HG02943 (cell line): ENCODE results near the gene MFRP.
A peak's percentile ranks its signal among the peaks of the same experiment; 100 is the strongest.
"Not testable (repeated sequence)": the region's sequence is repeated elsewhere in the genome, so short reads cannot be mapped to it uniquely, and the experiment has no call there.

Experiments used
- ATAC-seq: cut with Tn5 transposase; IDR thresholded peaks from one replicate; pipeline ENCODE4 v1.9.1; 2021; ENCODE audit warnings: mild to moderate bottlenecking, low read depth, moderate library complexity; ENCODE audit not compliant: unreplicated experiment

MFRP gene

DNA sequence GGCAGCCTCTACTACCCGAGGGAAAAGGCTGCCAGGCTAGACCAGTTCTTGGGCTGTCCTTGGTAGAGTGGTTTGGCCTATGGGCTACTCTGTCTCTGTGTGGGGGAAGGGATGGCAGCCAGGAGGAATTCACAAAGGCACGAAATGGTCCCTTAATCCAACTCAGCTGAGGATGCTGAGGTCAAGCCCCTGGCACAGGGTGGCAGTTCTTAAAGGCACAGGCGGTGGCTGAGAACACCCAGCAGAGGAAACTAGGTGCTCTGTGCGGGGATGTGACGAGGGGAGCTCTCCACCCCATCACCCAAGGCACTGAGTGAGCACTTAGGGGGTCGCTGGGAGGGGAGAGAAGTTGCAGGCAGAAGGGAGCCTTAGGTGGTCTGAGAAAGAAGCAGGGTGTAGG, at the start of gene MFRP:
Gene MFRP (minus strand): TSS at position 101 of the 400 bp plus-strand sequence. CDS start 192 bp downstream, outside the sequence.
- ATAC-seq = no peak

DNA sequence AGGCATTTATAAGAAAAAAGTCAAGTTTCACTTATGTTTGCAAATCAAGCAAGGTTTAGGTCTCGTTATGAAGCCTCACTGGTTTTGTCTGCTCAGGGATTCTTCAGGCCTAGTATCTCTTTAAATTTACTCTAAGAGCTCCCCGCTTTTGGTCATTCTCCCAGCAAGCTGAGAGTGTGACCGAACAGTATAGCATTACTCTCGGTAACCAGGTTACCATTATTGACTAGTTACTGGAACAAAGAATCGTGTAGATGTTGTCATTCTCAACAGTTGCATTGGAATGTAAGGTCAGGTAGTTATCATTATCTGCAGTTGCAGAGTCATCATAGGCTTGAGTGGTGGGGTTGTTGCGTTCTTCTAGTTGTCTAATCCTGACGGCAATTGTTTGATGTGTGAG, 44.8 kb upstream of the MFRP start:
- no peak for ATAC-seq

DNA sequence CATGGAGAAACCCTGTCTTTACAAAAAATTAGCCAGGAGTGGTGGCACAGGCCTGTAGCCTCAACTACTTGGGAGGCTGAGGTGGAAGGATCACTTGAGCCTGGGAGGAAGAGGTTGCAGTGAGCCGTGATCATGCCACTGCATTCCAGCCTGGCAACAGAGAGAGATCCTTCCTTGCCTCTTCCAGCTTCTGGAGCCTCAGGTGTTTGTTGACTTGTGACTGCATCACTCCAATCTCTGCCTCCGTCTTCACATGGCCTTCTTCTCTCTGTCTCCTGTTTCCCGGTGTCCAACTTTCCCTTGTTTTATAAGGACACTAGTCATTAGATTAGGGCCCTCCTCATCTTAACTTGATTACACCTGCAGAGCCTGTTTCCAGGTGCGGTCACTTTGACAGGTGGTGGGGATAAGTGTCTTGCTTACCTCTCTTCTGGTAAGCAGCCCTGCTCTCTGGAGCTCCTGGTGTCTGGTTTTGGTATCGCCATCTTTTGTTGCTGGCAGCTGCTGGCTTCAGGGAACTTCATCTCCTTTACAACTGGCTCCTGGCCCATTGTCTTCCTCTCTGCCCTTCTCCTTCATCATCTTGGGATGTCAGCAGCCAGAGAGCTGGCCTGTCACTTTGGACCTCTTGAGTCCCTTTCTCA, 43.2 kb upstream of the MFRP start:
- no peak for ATAC-seq

DNA sequence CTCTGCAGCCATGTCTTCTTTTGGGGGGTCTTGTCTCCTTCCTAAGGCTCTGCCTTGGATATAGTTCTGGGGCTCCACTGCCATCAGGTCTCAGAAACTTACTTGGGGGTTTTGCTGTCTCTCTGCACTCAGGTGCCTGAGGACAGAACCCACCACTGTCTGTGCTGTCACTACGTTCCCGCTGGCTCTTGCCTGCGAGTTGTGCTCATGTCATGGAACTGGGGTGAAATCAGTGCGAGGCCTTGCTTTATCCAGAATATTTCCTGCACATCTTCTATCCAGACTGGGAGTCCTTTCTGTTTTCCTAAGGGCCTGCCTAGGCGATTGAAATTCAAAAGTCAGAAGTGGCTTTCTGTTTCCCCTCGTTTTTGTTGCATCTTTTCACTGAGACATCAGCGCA, 41.6 kb upstream of the MFRP start:
- no peak for ATAC-seq

DNA sequence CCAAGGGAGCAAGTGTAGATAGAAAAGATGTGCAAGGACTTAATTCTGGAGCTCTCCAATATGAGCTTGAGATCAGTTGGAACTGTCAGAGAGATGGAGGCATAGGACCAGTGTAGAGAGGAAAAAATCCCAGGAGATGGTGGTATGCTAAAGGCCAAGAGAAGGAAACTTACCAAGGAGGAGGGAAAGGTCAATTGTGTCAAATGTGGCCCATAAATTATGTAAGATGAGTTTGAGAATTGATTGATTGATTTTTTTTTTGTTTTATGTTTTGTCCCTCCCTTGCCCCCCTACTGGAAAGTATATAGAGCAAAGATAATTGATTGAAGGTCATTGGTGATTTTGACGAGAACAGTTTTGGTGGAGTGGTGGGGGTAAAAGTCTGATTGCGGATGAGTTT, 37.8 kb upstream of the MFRP start:
- no peak for ATAC-seq

DNA sequence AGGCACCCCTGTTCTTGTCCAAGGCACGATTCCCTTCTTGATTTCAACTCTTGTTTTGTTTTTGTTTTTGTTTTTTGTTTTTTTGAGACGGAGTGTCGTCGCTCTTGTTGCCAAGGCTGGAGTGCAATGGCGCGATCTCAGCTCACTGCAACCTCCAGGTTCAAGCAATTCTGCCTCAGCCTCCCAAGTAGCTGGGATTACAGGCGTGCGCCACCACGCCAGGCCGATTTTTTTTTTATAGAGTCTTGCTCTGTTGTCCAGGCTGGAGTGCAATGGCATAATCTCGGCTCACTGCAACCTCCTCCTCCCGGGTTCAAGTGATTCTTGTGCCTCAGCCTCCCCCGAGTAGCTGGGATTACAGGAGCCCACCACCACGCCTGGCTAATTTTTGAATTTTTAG, 36.0 kb upstream of the MFRP start:
- not testable (repeated sequence) for ATAC-seq

DNA sequence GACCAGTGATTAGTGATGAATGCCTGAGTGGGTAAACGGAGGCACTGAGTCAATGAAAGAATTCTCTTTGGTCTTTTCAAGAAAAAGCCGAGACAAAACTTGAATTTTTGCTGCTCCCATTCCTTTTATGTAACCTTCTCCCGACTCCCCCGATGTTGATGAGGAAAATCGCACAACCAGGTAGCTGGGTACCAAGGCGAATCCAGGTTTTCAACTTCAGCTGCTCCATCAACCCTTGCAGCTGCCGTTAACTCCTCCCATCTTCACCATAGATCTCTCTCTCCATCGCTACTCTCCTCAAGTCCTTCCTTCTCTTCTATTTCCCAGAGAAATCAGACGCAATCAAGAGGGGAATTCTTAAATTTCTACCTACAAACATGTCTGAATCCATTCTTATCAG, 35.6 kb upstream of the MFRP start:
- ATAC-seq = no peak

DNA sequence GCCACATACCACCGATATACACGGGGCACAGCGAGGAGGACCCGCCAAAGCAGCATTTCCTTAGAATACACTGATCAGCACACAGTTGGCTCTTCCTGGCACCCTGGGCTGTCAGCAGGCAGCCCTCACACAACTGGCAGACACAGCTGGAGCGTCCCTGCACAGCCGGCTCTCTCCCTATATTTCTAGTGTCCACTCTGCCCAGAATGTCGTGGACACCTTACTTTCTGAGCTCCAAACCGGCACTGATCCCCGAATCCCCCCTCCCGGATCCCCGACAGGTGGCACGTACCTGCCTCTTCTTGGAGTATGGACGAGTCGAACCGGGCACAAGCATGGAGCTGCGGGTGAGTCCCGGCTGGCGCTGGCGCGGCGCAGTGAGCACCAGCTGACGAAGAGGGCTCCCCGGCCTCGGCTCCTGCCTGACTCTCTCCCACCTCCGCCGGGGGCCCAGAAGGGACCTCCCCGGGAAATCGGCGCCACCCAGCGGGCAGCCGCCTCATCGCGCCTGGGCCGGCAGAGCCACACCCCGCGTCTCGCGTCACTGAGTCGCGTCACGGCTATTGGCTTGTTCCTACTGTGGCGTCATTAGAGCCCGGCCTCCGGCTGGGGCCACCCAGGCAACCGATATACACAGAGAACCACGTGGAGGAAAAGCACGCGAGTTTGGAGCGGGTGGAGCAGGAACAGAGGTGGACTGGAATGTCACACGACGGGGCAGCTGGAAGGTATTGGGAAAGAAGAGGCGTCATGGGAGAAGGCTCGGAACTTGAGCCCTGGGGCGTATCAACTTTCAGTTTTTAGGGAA, 34.9 kb upstream of the MFRP start, which contains the start of gene USP2:
Gene USP2 (minus strand): TSS at position 510 of the 808 bp plus-strand sequence. CDS start 8,210 bp downstream, outside the sequence.
- ATAC-seq = peak; percentile 93

DNA sequence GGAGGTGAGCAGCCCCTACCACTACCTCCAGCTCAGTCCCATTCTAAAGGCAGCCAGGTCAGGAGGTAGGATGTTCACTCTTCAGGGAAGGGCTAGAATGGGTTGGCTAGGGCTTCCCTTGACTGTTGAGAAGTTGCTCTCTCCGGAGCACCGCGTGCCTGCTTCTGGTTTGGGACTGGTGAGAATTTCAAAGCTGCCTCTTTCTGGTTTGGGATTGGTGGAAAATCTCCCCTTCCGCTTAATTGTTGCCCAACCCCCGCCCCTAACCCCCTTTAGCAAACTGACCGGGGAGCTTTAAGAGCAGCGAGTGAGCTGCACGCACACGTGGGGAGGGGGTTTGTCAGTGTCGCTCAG, 34.3 kb upstream of the MFRP start:
- ATAC-seq = no peak

DNA sequence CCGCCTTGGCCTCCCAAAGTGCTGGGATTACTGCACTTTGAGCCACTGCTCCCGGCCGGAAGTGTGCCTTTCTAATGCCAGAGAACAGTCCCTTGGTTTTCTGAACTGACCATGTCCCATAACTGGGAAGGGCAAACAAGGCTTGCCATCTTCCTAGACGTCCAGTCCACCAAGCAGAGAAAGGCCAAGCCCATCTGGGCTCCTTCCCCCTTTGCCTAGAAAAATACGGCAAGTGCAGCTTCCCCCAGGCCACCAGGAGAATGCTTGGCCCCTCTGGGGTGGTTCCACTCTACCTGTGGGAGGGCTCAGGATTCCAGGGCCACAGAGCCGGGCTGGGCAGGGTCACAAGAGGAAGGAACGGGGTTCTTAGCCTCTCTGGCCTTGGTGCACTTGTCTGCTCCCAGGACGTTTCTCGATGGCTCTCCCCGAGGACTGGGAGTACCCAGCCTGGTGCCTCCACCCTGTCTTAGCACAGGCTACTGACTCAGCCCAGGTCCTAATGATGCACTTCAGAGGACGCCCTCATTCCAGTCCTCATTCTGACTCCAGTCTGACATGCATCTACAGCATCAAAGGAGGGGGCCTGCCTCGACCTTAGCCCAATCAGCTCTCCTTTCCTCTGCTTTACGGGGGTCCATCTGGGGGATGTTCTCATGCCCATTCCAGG, 33.8 kb upstream of the MFRP start:
- no peak for ATAC-seq

DNA sequence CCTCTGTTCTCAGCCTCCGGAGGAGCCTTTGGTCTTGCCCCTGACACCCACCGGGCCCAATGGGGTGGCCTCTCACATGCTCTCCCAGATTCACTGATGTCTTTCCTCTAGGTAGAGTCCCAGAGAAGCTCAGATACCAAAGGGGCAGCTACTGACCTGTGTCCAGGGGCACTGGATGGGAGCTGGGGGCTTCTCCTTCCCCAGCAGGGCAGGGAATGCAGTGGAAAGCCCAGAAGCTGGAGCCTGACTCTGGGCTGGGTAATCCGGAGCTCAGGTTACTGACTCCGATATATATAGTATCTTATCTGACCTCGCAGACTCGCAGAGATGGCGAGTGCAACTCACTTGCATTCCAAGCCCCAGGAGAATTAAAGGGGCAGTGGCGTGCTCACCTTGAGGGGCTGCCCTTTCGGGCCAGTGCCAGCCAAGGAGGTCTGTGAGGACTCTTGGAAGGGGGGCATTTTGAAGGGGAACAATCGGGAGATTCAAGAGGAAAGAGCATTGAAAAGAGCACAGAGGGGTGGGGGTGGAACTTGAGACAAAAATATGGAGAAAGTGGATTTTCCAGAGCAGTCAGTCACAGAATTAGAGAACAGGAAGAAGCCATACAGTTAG, 32.5 kb upstream of the MFRP start:
- ATAC-seq = no peak

DNA sequence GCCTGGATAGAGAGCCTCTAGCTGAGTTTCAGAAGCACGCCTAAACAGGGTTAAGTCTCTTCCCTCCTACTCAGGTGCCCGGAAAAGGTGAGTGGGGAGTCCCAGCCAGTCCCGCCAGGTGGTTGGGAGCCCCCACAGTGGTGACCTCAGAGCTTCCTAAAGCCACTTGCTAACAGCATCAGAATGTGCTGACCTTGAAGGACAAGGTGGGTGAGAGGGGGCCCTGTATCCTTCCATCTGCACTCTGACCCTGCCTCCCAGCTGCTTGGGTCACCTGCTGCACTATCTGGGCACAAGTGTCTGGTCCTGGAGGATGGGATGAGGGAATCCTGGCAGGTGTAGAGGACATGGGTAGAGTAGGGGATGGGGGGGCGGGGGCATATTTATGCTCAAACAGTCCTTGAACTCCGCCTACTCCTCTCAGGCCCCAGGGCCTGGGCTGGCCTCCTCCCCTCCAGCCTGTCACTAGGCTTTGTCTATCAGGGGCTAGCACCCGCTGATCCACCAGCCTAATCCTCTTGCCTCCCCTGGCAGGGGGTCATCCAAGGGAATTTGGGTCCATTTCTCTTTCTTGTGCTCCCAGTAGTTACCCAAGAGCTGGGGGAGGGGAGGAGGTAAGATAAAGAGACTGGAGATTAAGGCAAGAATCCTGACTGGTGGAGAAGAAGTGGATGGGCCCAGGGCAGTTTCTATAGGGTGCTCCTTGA, 31.6 kb upstream of the MFRP start:
- no peak for ATAC-seq

DNA sequence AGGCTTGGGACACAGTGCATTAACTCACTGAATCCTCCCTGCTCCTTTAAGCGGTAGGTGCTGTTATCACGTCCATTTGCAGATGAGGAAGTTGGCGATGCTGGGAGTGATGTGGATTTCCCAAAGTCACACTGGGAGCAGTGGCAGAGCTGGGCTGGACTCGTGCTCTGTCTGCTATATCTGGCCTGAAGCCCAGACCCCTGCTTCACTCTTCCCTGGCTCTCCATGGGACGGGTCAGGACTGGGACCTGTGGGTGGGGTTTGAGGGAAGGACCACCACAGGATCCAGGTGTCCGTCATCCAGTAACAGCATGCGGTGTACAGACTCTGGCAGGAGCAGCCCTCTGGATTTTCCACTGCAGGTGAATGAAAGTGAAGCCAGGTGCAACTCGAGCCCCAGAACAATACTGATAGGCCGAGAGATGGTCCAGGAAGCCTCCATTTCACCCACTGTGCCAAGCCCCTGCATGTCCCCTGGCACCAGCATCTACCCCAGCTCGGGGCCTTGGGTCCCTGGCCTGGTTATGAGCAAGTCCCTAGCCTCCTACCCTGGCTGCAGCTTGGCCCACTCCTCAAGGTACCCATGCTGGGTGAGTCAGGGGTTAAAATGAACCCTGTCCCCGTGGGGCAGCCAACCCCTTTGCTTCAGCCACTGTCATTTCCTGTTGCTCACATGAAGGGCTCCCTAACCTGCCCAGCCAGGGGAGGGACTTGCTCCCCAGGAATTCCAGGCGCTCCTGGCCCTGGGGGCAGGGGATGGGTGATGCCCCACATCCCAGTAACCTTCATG, 30.8 kb upstream of the MFRP start:
- no peak for ATAC-seq

DNA sequence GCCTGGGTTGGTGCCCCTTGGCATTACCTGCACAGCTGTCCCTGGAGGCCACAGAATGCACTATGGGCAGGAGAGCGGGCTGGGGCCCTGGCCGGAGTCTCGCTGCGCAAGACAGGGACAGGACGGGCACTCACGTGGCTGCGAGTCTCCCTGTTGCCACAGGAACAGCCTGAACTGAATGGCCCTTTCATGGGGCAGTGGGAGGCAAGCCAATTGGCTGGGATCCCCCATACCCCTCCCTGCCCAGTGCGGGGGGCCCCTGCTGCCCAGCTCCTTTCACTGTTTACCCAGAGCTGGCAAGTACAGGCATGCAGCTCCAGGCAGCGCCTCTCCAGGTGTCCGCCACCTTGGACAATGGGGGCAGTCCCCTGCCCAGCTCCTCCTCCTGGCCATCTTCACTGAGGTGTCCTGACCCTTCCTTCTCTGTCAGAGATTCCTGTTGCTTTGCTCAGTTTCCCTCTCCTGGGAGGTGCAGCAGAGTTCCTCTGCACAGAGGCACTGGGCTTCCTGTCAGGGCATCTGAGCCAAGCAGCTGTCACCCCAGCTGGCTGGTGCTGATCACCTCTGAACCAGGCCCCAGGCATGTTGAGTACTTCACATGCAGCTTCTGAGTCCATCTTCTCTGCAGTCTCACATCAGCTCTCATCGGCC, 29.8 kb upstream of the MFRP start:
- no peak for ATAC-seq

DNA sequence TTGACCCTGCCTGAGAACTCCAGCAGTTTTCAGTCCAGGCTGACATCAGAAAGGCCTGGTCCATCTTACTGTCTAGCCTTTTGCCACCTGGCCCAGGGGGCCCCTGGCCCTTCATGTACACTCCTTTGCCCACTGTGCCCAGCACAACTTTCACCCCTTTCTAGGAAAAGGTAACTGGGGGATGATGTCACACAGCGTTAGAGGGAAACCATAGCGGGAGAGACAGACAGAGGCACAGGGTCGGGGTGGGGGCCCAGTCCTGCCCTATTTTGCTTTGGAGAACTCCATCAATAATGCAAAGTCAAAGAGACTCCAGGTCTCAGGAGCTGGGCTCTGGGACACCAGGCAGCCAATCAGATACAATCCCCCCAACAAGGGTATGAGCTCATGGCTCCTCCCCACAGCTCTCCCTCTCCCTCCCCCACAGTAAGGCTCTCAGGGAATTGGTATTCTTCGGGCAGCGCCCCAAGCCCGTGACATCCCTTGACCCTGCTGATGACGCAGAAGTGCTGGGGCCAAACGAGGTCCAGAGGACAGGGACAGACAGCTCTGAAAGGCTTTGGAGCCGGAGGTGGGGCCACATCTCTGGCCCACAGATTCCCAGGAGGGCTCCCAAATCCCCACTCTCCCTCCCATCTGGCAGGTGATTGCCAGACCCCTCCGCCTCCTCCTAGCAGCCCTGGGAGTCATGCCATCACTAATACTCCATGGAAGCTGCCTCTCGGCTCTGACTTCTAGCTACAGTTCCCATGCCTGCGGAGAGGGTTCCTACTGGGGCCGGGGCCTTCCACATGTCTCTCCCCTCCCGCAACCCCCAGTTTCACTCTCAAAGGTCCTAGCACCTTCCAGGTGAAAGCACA, 29.1 kb upstream of the MFRP start:
- no peak for ATAC-seq

DNA sequence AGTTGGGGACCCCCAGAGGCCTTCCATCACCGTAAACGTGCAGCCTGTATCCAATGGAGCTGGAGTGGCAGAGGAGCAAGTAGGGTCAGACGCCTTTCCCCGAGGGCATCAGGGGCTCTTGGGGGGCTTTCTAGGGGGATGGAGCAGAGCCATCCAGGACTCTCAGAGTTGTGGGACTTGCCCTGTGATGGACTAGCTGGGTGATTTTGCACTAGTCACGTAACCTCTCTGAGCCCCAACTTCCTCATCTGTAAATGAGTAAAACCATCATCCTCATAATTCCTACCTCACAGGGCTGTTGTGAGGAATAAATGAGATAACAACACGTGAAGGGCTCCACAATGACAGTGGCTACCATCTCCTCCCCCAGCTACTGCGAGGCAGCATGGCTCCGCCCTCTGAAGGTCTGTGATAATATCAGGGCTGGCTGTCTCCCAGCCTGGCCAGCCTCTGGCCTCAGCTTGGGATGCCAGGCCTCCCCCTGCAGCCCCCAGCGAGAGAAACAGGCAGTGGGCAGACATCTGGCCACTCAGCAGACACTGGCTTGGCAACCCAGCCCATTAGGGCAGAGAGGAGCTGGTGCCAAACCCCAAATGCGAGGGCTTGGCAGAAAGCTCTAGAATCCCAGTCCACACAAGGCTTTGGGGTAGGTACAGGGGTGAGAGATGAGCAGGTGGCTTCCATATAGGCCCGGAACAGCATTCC, 28.3 kb upstream of the MFRP start:
- ATAC-seq = no peak

DNA sequence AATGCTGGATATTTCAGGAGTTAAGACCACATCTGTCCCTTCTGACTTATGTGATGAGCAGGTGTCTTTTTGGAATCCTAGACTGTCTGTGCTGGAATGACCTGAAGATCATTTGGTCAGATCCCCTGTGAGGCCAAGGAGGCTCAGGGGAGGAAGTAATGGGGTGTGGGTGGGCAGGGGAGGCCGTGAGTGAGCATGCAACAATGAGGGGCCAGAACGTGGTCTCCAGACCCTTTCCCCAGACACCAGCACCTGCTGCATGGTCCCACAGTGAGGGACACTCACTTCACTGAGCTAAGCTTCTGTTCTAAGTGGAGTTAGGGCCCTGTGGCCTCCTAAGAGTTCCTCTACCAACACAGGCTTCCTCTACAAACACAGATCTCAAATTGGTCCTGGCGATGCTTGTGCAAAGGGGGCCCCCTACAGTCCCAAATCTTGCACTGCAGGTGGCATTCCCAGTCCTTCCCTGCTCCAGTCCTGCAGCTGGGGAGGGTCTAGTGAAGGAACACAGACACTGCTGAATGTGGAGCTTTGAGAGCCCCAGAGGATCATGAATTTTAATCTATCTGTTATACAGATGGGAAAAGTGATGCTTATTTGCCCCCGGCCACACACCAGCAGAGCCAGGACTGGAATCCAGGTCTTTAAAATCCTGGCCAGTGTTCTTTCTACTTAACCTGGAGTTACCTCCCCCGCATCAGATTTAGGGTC, 27.6 kb upstream of the MFRP start:
- no peak for ATAC-seq
